Hepatic stellate cell (primary cell): Measurements from ENCODE around the gene HBS1L.

ENCODE experiments used
- DNase-seq: peaks from one replicate; pipeline ENCODE4 v3.0.0; 2011; ENCODE audit warnings: low spot score

Gene HBS1L

GRCh38 chr6:135036731-135037420 lies 17.7 kb downstream of the HBS1L start:
- DNase-seq: no peak

- DNase-seq: no peak
These were observed 21.4 kb downstream of the HBS1L start for GRCh38 chr6:135033238-135033637.

GRCh38 chr6:135030532-135031178 lies 24.0 kb downstream of the HBS1L start:
- no peak for DNase-seq

DNA sequence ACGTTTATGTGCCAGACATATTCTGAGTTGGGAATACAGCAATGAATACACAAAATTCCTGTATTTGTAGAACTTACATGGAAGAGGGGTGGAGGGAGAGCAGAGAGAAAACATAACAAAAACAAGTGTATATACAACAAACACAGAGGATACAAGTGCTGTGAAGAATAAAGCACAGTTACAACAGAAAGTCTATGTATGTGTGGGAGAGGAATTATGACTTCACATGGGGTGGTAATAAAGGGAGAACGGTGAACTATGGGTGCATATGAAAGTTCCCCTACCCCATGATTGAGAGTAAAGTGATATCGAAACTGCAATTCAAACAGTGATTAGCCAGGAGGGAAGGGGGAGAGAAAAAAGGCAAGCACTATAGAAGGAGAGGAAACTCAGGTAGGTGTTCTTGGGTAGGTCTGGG lies 24.6 kb downstream of the HBS1L start:
- no peak for DNase-seq

GRCh38 chr6:135025775-135026174 lies 28.8 kb downstream of the HBS1L start:
- DNase-seq: no peak

GRCh38 chr6:135025175-135025574 lies 29.4 kb downstream of the HBS1L start:
- no peak for DNase-seq

DNA sequence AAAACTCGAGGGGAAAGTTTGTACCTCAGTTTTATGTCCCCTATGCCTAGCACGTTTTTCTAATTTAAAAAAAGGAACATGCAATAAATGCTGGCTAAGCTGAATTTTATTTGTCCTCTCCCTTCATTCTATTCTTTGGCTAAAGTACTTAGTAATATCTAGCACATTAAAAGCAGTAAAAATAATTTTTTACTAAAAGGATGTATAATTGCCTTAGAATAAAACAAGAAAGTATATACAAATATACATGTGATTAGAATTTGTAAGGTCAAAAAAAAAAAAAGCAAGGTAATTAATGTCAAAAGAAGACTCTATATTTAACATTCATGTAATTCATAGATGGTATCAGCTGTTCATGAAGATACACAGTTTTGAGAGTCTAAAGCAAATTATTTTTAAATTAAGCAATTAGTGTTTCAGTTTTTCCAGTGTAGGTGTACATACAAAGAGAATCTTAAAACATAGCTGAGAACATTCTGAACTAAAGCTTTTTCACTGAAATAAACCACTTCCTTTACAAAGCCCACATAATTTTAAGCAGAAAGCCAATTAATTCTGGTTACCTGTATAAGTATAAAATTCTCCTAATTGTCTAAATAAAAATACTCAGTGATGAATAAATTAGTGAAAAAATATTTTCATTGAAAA lies 32.4 kb downstream of the HBS1L start:
- DNase-seq: no peak

- no peak for DNase-seq
These were observed 33.1 kb downstream of the HBS1L start for GRCh38 chr6:135021310-135022049.

DNA sequence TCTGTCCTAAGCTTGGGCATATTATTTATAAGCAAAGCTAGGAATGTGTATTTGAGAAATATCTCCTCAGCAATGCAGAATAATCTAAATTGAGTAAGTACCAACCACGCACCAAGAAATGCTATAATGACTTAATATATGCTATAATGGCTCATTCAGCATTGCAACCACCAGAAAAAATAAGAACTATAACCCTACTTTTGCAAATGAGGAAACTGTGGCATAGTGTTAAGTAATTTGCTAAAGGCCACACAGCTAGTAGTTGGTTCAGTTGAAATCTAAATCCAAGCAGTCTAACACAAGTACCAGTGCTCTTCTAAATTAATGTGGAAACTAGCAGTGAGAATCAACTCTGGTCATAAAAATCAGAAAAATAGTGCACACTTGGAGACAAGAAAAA lies 35.7 kb downstream of the HBS1L start:
- no peak for DNase-seq

DNA sequence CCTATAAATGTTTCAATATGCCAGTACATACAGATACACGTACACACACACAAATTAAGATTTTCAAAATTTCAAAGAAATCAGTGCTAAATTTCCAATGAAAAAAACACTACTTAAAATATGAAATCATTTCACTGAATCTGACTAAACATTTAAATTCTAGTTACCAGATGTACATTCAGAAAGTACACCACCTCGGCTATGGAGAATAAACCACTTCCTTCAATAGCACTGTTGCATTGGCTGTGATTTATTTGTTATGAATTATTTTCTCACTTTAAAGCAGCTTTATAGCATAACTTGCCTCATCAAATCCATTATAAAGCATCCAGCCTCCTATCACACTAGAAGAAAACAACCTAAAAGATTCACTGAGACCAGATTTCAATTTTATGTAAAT lies 36.6 kb downstream of the HBS1L start:
- no peak for DNase-seq

- DNase-seq: no peak
These were observed 40.2 kb downstream of the HBS1L start for GRCh38 chr6:135014353-135014832.

GRCh38 chr6:135013211-135013610 lies 41.4 kb downstream of the HBS1L start:
- DNase-seq: no peak

DNA sequence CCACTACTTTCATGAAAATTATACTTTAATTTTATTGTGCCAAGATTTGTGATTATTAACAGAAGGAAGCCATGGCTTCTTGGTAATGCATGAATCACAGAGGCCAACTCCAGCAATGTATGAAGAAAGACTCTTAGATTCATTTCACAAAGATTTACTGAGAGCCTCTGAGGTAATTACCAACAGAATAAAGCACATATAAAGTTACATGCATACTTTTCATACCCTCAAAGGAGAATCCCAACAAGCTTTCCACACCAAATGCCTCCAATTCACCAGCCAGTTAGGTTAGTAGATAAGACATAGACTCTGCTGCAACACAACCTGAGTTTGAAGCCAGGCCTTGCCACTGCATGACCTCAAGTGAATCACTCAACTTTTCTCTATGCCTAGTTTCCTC lies 41.9 kb downstream of the HBS1L start:
- no peak for DNase-seq

DNA sequence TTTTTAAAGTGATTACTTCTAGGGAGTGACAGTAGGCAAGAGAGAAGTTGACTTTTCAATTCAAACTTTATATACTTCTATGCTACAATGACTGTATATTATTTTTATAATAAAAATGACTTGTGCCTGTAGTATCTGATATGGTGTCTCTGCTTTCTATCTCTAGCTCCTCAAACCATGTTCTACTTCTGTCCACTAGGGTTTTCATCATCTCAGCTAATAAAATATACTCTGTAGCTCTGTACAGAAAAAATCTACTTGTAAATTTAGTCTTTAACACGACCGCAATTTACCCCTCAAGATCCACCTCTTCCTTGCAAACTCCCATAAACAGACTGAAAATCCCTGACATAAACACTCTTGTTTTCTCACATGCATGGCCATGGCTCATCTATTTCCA lies 42.3 kb downstream of the HBS1L start:
- no peak for DNase-seq

- no peak for DNase-seq
These were observed 45.7 kb downstream of the HBS1L start for GRCh38 chr6:135008941-135009290.

GRCh38 chr6:135008072-135008940 lies 46.3 kb downstream of the HBS1L start:
- DNase-seq: no peak

DNA sequence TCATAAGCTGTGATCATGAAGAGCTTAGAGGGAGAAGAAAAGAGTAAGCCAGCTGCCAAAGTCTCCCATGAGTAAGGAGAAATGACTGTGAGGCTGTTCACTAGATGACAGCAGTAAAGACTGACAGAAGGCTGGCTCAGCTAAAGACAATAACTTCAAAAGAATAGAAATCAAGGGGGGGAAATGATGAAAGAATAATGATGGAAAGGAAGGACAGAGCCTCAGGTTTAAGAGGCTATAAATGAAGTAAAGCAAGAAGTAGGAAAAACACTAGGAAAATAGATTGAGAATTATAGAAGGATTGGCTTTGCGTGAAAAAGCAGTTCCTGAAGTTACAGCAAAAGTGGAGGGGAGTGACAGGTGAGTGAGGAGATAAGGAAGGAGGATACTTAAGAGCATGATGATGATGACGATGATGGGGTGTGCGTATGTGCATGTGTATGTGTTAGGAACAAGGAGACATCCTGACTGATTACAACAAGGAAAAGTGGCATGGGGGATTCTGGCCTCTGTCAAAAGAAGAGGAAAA lies 48.2 kb downstream of the HBS1L start:
- DNase-seq: no peak

DNA sequence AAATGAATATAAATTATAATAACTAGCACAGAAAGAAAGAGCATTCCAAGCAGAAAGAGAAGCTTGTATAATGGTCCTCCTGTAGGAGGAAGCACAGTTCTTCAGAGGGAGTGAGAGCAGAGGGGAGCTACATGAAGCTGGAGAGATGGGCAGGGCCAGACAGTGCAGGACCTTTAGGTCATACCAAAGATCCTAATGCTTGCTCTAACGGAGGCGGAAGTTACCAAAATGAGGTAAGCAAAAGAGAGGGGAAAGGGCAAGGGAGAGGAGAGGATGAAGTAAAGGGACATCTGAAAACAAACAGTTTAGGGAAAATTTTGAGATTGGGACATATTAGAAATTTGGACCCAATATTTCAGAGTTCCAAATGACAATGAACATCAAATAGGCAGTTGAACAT lies 50.2 kb downstream of the HBS1L start:
- no peak for DNase-seq

DNA sequence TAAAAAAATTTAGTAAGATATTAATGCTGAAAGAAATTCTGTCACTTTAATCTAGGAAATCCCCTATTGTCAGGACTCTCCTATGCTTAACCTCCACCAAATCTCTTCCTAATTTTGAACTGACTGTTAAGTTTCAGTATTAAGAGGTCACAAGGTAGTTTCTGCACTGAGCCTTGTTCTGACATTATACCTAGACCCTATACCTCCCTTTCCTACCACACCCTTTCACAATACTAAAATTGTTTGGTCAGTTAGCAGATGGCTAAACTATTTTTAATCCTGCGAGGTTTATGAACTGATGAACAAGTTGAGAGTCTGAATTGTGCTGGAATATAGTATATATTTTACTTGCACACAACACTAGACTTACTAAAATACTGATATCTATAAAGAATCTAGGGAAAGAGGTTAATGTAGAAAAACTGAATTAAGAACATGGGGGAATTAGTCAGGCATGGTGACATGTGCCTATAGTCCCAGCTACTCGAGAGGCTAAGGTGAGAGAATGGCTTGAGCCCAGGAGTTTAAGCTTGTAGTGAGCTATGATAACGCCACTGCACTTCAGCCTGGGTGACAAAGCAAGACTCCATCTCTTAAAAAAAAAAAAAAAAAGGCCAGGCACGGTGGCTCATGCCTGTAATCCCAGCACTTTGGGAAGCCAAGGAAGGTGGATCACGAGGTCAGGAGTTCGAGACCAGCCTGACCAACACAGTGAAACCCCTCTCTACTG lies 51.5 kb downstream of the HBS1L start:
- no peak for DNase-seq

DNA sequence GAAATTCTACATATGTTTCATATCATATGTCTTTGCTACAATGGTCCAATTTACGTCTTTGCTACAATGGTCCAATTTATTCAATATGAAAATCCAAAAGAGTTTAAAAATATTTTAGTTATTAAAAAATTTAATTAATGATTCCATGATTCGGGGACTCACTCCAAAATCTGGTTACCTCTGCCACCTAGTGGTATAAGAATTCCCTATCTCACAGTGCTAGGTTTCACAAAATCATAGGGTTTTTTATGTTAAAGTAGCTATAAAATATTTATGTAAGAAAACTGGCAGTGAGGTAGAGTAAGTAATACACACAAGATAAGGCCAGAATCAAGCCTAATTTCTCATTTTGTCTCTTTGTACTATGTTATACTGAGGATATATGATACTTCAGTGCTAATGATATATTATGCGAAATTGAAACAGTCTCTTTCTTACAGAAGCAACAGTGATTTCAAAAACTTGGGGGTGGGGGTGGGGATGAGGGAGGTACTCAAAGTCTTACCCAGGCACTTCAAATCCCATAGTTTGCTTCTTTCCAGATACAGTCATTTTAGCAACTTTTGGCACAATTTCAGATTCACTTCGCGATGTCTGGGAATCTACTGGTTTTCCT lies 52.3 kb downstream of the HBS1L start:
- no peak for DNase-seq
